ENCODE data around the gene ARAP1. TPM values are rescaled to one million over a fixed set of nuclear protein-coding genes. Genes with fewer than 3 reads are reported as not detected.
A peak's percentile ranks its signal among the peaks of the same experiment; 100 is the strongest.

The ARAP1 gene
- total and polyA plus RNA-seq, 7 donors: 31.9 to 135 (median 61.5) TPM

GRCh38 chr11:72684236-72684912 is 67.8 kb downstream of the ARAP1 start:
- Histone ChIP-seq H3K9me3 (no peaks in the 10 kb centered on the region), H3K4me3 (no peak overlapping the region), H3K4me1 (peaks cover 0 to 41% (median 8%) of the 10 kb centered on the region in 4 donors), H3K27me3 (peaks cover 0 to 14% (median 2%) of the 10 kb centered on the region in 3 donors), H3K27ac (peak overlapping the region in 3 of 4 donors; percentile 59 to 69 (median 68)), H3K36me3 (peaks cover 6 to 49% (median 16%) of the 10 kb centered on the region in 4 donors)
- WGBS, 2 donors: 76 to 77% methylated on average over 9 of the region's 9 CpGs
- TF ChIP-seq CTCF (IDR thresholded peaks at IDR 0.05) (peak in 3 of 4 experiments; percentile 17 to 39 (median 38)), POLR2A (IDR thresholded peaks at IDR 0.05) (no peak)
- intact Hi-C loops (cut with DNase I): no loop called here
- DNase-seq: peak; percentile 88

- Histone ChIP-seq H3K36me3 (peaks cover 6 to 44% (median 13%) of the 10 kb centered on the region in 4 donors), H3K9me3 (no peaks in the 10 kb centered on the region), H3K27ac (peak overlapping the region in 2 of 4 donors; percentile 34 to 68), H3K27me3 (peaks cover 0 to 20% (median 8%) of the 10 kb centered on the region in 3 donors), H3K4me3 (no peak overlapping the region), H3K4me1 (peaks cover 0 to 37% (median 8%) of the 10 kb centered on the region in 4 donors)
- TF ChIP-seq POLR2AphosphoS5 (IDR thresholded peaks at IDR 0.05): no peak
- peak; percentile 88 to 99 (median 94) for TF ChIP-seq CTCF (IDR thresholded peaks at IDR 0.05)
- no peak for DNase-seq
- 53 to 57% methylated on average over 7 of the region's 7 CpGs for WGBS, 2 donors
- intact Hi-C loops (cut with DNase I): loop anchor here (1.0 to 2.0 kb wide), 3 partner anchors 41 to 212 kb away; no protein-coding TSS in a partner anchor
Measured at GRCh38 chr11:72683782-72684200, 68.4 kb downstream of the ARAP1 start.

- H3K27ac ChIP-seq: no peak overlapping the region
- no peak overlapping the region for H3K4me3 ChIP-seq
- WGBS, 2 donors: 58 to 77% methylated on average over 4 of the region's 4 CpGs
- TF ChIP-seq POLR2AphosphoS5 (IDR thresholded peaks at IDR 0.05) (no peak), POLR2A (IDR thresholded peaks at IDR 0.05) (no peak), EP300 (IDR thresholded peaks at IDR 0.05) (no peak), CTCF (IDR thresholded peaks at IDR 0.05) (no peak)
- peaks cover 0 to 37% (median 8%) of the 10 kb centered on the region in 4 donors for H3K4me1 ChIP-seq
- DNase-seq: no peak
- H3K27me3 ChIP-seq: peaks cover 4 to 29% (median 17%) of the 10 kb centered on the region in 3 donors
- no peaks in the 10 kb centered on the region for H3K9me3 ChIP-seq
- H3K36me3 ChIP-seq: peaks cover 5 to 34% (median 12%) of the 10 kb centered on the region in 4 donors
- intact Hi-C loops (cut with DNase I): loop anchor here (1.0 to 2.0 kb wide), 3 partner anchors 40 to 212 kb away; no protein-coding TSS in a partner anchor
Measured at GRCh38 chr11:72682858-72683243, 69.4 kb downstream of the ARAP1 start.

- peaks cover under 1 to 29% (median 10%) of the 10 kb centered on the region in 4 donors for H3K36me3 ChIP-seq
- peaks cover 7 to 34% (median 22%) of the 10 kb centered on the region in 3 donors for H3K27me3 ChIP-seq
- H3K4me1 ChIP-seq: peaks cover 0 to 32% (median 8%) of the 10 kb centered on the region in 4 donors
- 68 to 84% methylated on average over 5 of the region's 5 CpGs for WGBS, 2 donors
- intact Hi-C loops (cut with DNase I): loop anchor here (2.0 kb wide), 1 partner anchor 40 kb away; no protein-coding TSS in a partner anchor
- no peaks in the 10 kb centered on the region for H3K9me3 ChIP-seq
- DNase-seq: no peak
- TF ChIP-seq POLR2AphosphoS5 (IDR thresholded peaks at IDR 0.05) (no peak), POLR2A (IDR thresholded peaks at IDR 0.05) (no peak), CTCF (IDR thresholded peaks at IDR 0.05) (no peak), EP300 (IDR thresholded peaks at IDR 0.05) (no peak)
- no peak overlapping the region for H3K27ac ChIP-seq
- H3K4me3 ChIP-seq: no peak overlapping the region
Measured at GRCh38 chr11:72682238-72682857, 69.9 kb downstream of the ARAP1 start.

Data from sigmoid colon (tissue), 7 donors.